ENCODE measurements around the gene CADPS2.

The CADPS2 gene

DNA sequence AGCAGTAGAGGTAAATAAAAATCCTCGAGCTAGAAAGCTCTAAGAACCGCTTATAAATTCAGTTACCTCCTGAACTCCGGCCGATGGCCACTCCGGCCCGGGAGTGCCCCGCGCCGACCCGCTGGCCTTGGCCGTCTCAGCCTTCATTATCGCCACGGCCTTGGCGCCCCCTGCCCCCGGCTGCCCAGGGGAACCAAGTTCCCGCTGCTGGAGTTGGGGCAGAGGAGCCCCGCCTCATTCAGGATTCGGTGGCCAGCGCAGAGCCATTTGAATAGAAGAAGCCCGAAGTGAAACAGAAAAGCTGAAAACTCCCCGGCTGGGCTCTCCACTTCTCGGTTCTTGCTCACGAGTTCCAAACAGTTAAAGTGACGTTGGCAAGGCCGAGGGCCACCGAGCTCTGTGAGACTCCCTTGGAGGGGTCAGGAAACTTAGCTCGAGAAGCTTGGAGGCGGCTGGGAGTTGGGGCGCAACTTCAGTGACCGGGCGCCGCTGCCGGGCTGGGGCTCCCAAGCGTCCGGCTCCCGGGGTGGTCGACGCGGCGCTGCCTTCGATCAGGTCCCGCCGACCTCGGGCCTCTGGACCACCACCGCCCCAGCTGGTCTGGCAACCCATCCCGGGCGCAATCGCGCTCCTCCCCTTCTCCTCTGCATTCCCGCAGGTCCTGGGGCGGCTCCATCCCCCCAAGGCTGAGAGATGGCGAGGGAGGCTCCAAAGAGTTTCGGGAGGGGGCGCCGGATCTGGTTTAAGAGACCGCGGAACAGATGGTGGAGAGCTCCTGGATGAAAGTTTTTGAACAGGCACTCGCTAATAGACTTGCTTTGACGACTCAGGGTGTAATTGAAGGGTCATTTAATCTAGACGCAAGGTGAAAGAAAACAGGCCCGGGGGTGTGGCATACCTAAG is 575.9 kb downstream of the CADPS2 start:
- no peak for DNase-seq (ENCODE audit: low read depth)

- no peak for DNase-seq (ENCODE audit: low read depth)
Observed at GRCh38 chr7:122309421-122309820, 576.8 kb downstream of the CADPS2 start.

GRCh38 chr7:122307228-122307621 is 579.0 kb downstream of the CADPS2 start:
- no peak for DNase-seq (ENCODE audit: low read depth)

- DNase-seq (ENCODE audit: low read depth) = no peak
Observed at GRCh38 chr7:122306320-122307227, 579.7 kb downstream of the CADPS2 start.

- DNase-seq (ENCODE audit: low read depth) = no peak
Observed at GRCh38 chr7:122305475-122306319, 580.6 kb downstream of the CADPS2 start.

DNA sequence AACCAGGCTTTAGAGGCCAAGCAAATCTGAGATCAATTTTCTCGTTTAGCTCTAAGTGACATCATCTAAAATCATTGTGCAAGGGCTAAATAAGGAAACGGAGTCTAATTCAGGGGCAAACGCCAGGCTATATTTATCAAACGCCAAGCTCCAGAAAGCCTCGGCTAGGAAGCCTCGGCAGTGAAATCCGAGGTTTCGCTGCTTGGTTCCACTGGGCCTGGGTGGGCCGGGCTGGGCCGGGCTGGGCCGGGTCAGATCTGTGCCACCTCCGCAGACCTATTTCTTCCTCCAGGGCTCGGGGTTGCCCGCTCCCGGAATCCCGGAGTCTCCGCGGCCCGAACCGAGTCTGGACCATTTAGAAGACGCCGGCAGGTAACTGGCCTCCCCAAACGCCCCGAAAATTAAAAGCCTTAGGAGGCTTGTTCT is 581.3 kb downstream of the CADPS2 start:
- DNase-seq (ENCODE audit: low read depth) = no peak

DNA sequence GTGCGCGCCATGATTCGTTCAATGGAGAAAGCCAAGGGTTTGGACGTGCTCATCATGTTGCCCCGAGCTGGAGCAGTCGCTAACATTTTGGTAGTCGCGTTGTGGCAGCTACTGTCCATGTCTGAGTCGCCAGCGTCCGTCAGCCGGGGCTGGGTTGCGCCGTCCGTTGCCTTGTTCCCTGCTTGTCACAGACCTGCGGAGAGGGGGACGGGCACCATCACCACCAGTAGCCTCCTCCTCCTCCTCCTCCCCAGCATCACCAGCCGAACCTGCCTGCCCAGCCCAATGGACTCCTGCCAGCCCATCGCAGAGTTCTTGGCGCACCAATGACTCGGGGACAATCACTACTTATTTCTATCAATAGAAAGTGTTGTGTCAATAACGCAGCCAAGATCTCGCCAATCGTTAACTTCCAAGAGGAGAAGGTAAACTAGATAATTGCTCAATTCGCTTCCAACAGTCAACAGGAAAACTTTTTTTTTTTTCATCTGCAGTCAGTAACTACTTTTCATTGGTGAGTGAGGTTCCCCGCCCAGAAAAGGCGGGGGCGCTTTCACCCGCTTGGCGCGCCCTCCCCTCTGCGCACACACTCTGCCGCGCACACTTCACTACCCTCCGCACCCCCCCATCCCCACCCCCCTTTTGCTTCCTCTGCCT is 581.8 kb downstream of the CADPS2 start, which contains the start of gene FEZF1:
FEZF1 (minus strand) TSS at position 432 of the 657 bp plus-strand sequence; CDS start at position 119, 313 bp downstream.
- DNase-seq (ENCODE audit: low read depth) = no peak

DNA sequence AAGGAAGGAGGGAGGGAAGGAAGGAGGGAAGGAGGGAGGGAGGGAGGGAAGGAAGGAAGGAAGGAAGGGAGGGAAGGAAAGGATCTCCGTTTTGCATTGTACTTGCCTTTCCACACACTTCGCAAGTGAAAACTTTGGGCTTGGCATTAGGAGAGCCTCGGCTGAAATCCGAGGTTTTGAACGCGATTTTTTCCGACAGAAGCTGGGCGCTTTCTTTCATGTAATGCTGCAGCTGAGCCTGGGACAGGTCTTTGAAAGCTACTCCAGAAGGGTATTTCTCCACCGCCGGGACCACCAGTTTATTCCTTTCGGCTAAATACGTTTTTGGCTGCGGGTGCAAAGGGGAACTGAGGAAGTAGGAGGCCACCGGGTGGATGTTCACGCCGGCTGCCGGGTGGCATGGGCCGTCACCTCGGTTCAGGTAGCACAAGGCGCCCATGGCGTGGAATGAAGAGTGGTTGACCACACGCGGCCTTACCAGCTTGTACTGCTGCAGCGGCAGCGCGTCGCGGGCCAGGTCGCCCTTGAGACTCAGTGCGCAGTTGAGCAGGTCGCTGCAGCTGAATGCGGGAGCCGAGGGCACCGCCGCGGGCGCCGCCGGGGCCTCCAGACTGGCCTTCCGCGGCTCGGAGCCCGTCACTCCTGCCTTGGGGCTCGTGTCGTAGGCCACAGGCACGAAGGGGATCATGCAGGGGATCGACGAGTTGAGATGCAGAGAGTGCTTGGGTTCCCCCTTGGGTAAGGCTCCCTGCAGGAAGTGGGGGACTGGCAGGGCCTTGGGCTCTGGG is 582.5 kb downstream of the CADPS2 start:
- DNase-seq (ENCODE audit: low read depth) = no peak

DNA sequence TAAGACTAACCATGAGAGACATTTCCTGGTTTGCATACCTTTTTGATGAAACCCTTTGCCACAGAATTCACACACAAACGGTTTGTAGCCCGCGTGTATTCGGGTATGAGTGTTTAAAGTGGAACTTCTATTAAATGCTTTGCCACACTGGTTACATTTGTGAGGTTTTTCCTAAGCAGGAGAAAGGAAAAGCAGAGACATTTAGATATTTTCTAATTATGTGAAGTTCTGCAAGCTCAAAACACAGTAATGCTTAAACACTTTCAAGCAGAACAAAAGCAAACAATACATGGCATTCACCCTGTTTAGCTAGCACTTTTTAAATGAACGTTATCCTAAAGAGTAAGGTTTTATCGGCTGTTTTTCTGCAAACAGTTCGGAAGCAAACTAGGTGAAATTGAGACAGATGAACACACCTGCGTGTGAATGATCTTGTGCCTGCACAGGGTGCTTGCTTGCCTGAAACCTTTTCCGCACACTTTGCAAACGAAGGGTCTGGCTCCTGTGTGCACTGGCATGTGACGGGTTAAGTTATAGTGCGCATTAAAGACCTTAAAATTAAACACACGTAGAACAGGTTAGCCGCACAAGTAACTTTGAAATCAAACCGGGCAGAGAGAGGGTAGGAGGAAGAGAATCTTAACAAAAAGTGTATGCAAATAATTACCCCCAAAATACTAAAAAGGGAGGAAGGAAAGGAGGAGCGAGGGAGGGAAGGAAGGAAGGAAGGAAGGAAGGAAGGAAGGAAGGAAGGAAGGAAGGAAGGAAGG is 583.3 kb downstream of the CADPS2 start:
- no peak for DNase-seq (ENCODE audit: low read depth)

- no peak for DNase-seq (ENCODE audit: low read depth)
Observed at GRCh38 chr7:122301858-122302760, 584.2 kb downstream of the CADPS2 start.

GRCh38 chr7:122300956-122301833 is 585.1 kb downstream of the CADPS2 start:
- no peak for DNase-seq (ENCODE audit: low read depth)

DNA sequence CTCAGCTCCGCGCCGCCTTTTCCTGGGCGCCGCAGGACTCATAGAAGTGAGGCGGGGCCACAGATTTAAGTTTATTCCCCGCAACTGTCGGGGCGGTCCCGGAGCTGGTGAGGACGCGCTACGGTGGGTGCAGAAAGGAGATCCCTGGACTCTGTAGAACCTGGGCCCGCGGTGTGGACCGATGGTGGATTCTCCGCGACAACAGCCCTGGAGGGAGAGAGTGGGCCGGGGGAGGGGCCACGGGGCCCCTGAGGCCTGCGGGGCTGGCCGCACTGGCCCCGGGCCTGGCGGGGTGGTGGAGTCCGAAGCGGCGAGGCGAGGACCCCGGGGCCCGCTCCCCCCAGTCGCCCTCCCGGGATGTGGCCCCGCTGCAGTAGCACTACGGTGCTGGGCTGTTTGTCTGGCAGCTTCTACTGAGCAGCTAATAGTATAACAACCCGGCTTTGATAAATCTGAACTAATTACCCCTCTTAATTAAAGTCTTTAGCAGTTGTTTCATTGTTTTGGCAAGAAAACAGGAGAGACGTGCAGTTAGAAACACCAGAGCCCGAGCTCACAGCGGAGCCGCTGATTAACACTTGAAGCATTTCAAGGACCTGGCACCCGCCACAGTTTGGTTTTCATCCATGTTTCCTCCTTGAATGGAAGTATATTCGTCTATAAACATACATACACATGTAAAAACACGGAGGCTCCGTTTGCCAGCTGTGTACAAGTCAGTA is 585.9 kb downstream of the CADPS2 start:
- no peak for DNase-seq (ENCODE audit: low read depth)

DNA sequence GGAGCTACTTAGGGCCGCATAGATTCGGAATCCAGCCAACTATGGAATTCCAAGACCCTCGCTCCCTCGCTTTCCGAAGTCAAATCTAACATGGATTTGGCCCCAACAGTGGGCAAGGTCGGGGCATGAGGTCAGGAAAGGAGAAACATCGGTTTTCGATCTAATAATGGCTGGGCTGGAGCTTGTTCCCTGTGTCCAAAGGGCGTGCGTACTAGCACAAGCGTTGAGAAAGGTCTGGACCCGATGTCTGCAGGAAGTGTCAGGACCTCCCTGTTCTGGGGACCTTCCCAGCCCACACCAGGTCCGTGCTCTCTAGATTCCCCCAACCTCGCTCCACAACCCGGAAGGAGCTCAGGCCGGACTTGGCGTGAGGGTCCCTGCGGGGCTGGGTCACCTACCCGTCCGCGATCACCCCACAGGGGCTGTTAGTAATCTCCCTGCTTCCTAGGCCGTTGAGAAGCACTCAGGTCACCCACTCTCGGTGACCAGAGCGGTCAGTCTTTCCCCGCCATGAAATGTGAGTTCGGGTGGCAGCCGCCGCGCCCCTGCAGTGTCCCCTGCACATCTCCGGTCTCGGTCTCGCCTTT is 586.5 kb downstream of the CADPS2 start:
- DNase-seq (ENCODE audit: low read depth) = no peak

GRCh38 chr7:122298618-122299017 is 587.6 kb downstream of the CADPS2 start:
- DNase-seq (ENCODE audit: low read depth) = no peak

DNA sequence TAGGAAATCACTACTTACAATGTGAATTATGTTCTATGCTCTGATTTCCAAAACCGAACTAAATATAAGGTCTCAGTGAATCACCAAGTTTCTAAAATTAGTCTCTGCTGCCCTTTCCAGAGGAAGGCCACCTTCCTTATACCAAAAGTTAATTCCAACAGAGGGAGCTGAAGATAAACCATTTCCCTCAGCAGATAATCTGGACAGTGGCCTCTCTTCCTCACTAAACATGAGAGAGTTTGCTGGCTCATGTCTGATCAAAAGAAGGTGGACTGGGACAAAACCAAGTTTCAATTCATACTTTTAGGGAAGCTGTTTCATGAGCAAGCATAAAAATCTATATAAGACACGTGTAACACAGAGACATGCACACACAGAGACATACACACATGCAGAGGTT is 588.1 kb downstream of the CADPS2 start:
- no peak for DNase-seq (ENCODE audit: low read depth)

DNA sequence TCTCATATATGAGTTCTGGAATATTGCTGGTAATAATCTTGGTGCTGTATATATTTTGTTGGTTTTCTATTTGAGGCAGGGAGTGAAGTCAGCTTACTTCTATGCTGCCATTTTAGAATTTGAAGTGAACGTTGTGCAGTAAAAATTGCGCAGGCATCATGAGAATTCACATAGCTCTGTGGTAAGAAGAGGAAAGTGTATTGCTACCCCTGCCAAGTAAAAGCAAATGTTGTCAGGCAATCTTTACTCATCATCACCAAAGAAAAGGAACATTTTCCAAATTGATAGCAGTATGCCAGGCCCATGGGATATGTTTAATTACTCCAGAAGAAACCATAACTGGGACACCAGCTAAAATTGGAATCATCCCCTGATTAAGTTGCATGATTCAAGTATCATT is 595.1 kb downstream of the CADPS2 start:
- DNase-seq (ENCODE audit: low read depth) = no peak

GRCh38 chr7:122290476-122290875 is 595.8 kb downstream of the CADPS2 start:
- no peak for DNase-seq (ENCODE audit: low read depth)
